Bronchial epithelial cell (primary cell): Measurements from ENCODE around the gene RBM34. TPM values are rescaled to one million over a fixed set of nuclear protein-coding genes. Genes with fewer than 3 reads are reported as not detected.
"Not testable (repeated sequence)": the region's sequence is repeated elsewhere in the genome, so short reads cannot be mapped to it uniquely, and the experiment has no call there.

Source experiments
- DNase-seq: peaks from one replicate; pipeline ENCODE4 v3.0.0-alpha.2; 2010; ENCODE audit warnings: low read depth
- FAIRE-seq: peaks from 2 replicates; lab custom pipeline; 2011; peaks lifted over from hg19 to GRCh38; lab: Jason Lieb, UNC
- H3K27me3 ChIP-seq: 2 replicates; pipeline ENCODE4 v1.5.1; 2011; ENCODE audit warnings: low read length; ENCODE audit not compliant: control insufficient read depth, insufficient read depth
- H3K36me3 ChIP-seq: 2 replicates; pipeline ENCODE4 v1.5.1; 2011; ENCODE audit warnings: low read length; ENCODE audit not compliant: control insufficient read depth, insufficient read depth
- H3K4me3 ChIP-seq: 2 replicates; pipeline ENCODE4 v1.5.1; 2011; ENCODE audit warnings: mild to moderate bottlenecking, low read depth, low read length, control low read depth
- CTCF ChIP-seq: IDR thresholded peaks from 2 replicates; pipeline ENCODE4 v1.5.1; 2011; ENCODE audit warnings: mild to moderate bottlenecking, moderate library complexity, low read length, control low read depth, inconsistent platforms; ENCODE audit not compliant: insufficient read depth, severe bottlenecking
- total RNA-seq: library from RNA; depleted of rRNA; stranded (reverse); fragments of >200 nt; gene quantifications from 2 replicates; pipeline ENCODE4 v1.2.1, GENCODE V29; 2014

The RBM34 gene
- total RNA-seq, 1 donor from 2014 or later: 60.6 TPM

- FAIRE-seq (no peak), DNase-seq (no peak)
- Histone ChIP-seq H3K27me3 (no peaks in the 10 kb centered on the region), H3K4me3 (no peak overlapping the region), H3K36me3 (no peaks in the 10 kb centered on the region)
- TF ChIP-seq CTCF: no peak
These were observed 62.5 kb downstream of the RBM34 start for GRCh38 chr1:235098547-235098946.

GRCh38 chr1:235097501-235097900 lies 63.5 kb downstream of the RBM34 start:
- H3K27me3 ChIP-seq, FAIRE-seq, DNase-seq, H3K36me3 ChIP-seq, H3K4me3 ChIP-seq: not testable (repeated sequence)

- DNase-seq (no peak), FAIRE-seq (no peak)
- H3K4me3 ChIP-seq: no peak overlapping the region
- H3K27me3 ChIP-seq: no peaks in the 10 kb centered on the region
- no peaks in the 10 kb centered on the region for H3K36me3 ChIP-seq
- no peak for TF ChIP-seq CTCF
These were observed 65.0 kb downstream of the RBM34 start for GRCh38 chr1:235095938-235096562.

GRCh38 chr1:235093696-235094592 lies 67.1 kb downstream of the RBM34 start:
- TF ChIP-seq CTCF: peak; percentile 90
- no peak overlapping the region for H3K4me3 ChIP-seq
- DNase-seq: peak; percentile 59
- no peak for FAIRE-seq
- no peaks in the 10 kb centered on the region for H3K36me3 ChIP-seq
- no peaks in the 10 kb centered on the region for H3K27me3 ChIP-seq

- Histone ChIP-seq H3K36me3 (no peaks in the 10 kb centered on the region), H3K4me3 (no peak overlapping the region), H3K27me3 (no peaks in the 10 kb centered on the region)
- DNase-seq: peak; percentile 49
- TF ChIP-seq CTCF: peak; percentile 56
- FAIRE-seq: no peak
These were observed 67.9 kb downstream of the RBM34 start for GRCh38 chr1:235093013-235093695.

- FAIRE-seq, DNase-seq: not testable (repeated sequence)
These were observed 68.6 kb downstream of the RBM34 start for GRCh38 chr1:235092415-235092814.

GRCh38 chr1:235092045-235092406 lies 69.0 kb downstream of the RBM34 start:
- not testable (repeated sequence) for H3K4me3 ChIP-seq, FAIRE-seq, H3K27me3 ChIP-seq, H3K36me3 ChIP-seq, DNase-seq

More at GRCh38 chr1:235092415-235092814, 68.6 kb downstream of the RBM34 start:
- not testable (repeated sequence) for H3K4me3 ChIP-seq, H3K36me3 ChIP-seq, H3K27me3 ChIP-seq

- H3K36me3 ChIP-seq, H3K4me3 ChIP-seq, FAIRE-seq, DNase-seq, H3K27me3 ChIP-seq: not testable (repeated sequence)
These were observed 69.6 kb downstream of the RBM34 start for GRCh38 chr1:235091319-235092044.
